Sigmoid colon (tissue), 4 donors: ENCODE data around the gene RNF125.

Experiments used
- CTCF ChIP-seq, 4 experiments: fragments of 450-650 bp in 3 of 4; fragments of 200-600 bp in 1 of 4; IDR thresholded peaks; one replicate each; pipeline ENCODE4 v1.5.1; 2016 to 2019; ENCODE audit warnings: antibody characterized with exemption in 4 of 4, mild to moderate bottlenecking in 3 of 4, moderate library complexity in 2 of 4
- EP300 ChIP-seq, 4 donors: sonication (generic); formaldehyde crosslinking; IDR thresholded peaks; one replicate each; pipeline ENCODE4 v1.6.1; 2017; ENCODE audit warnings: antibody characterized with exemption in 4 of 4
- POLR2A ChIP-seq, 2 donors: fragments of 450-650 bp; IDR thresholded peaks; one replicate each; pipeline ENCODE4 v1.6.1; 2016; ENCODE audit warnings: antibody characterized with exemption in 2 of 2, mild to moderate bottlenecking in 2 of 2, moderate library complexity in 2 of 2
- POLR2AphosphoS5 ChIP-seq, 4 donors: sonication (generic); formaldehyde crosslinking; IDR thresholded peaks; one replicate each; pipeline ENCODE4 v1.6.1; 2017; ENCODE audit warnings: antibody characterized with exemption in 4 of 4

- no peak for TF ChIP-seq POLR2A (IDR thresholded peaks at IDR 0.05)
- no peak for TF ChIP-seq CTCF (IDR thresholded peaks at IDR 0.05)
- TF ChIP-seq EP300 (IDR thresholded peaks at IDR 0.05) = no peak
- no peak for TF ChIP-seq POLR2AphosphoS5 (IDR thresholded peaks at IDR 0.05)
Observed at GRCh38 chr18:32011193-32011592, 7.4 kb upstream of the RNF125 start.
